H1 (cell line): Measurements from ENCODE around the gene STIM1. TPM values are rescaled to one million over a fixed set of nuclear protein-coding genes. Genes with fewer than 3 reads are reported as not detected.

ENCODE experiments used
- CTCF ChIA-PET: fragments of 300-600 bp; sonication (Branson Sonifier 250); formaldehyde crosslinking; loops from one replicate; lab custom pipeline; 2021; ENCODE audit not compliant: partially characterized antibody; lab: Charles Lee
- POLR2A ChIA-PET: fragments of 300-600 bp; sonication (Branson Sonifier 250); formaldehyde crosslinking; loops from one replicate; lab custom pipeline; 2021; ENCODE audit warnings: inconsistent platforms; ENCODE audit not compliant: partially characterized antibody; lab: Charles Lee
- DNase-seq, 2 experiments: peaks; one replicate each; pipeline versions ENCODE4 v3.0.0 to v3.0.0-alpha.2; 2010 to 2022; ENCODE audit warnings: low spot score in 2 of 2, low read depth in 1 of 2, mixed read lengths in 1 of 2
- FAIRE-seq: peaks from 2 replicates; lab custom pipeline; 2011; peaks lifted over from hg19 to GRCh38; lab: Jason Lieb, UNC
- H2AFZ ChIP-seq: 2 replicates; pipeline ENCODE4 v1.8.1; 2012; ENCODE audit warnings: low read length, inconsistent platforms
- H2AK5ac ChIP-seq: 2 replicates; pipeline ENCODE4 v1.6.1; 2013; ENCODE audit warnings: low read depth, low read length
- H2BK120ac ChIP-seq: replicated peaks from 2 replicates; pipeline ENCODE3; 2013; ENCODE audit warnings: low read depth, low read length, inconsistent platforms
- H2BK12ac ChIP-seq: 2 replicates; pipeline ENCODE4 v1.6.1; 2013; ENCODE audit warnings: low read depth, low read length
- H2BK15ac ChIP-seq: 2 replicates; pipeline ENCODE4 v1.6.1; 2013; ENCODE audit warnings: low read length
- H2BK20ac ChIP-seq: 2 replicates; pipeline ENCODE4 v1.6.1; 2013; ENCODE audit warnings: low read length
- H2BK5ac ChIP-seq: 2 replicates; pipeline ENCODE4 v1.6.1; 2013; ENCODE audit warnings: low read depth, low read length
- H3K14ac ChIP-seq: 2 replicates; pipeline ENCODE4 v1.6.1; 2013; ENCODE audit warnings: inconsistent platforms; ENCODE audit not compliant: insufficient read length
- H3K18ac ChIP-seq: 2 replicates; pipeline ENCODE4 v1.6.1; 2013; ENCODE audit warnings: low read length; ENCODE audit errors: extremely low read depth
- H3K23ac ChIP-seq: 2 replicates; pipeline ENCODE4 v1.6.1; 2013; ENCODE audit warnings: inconsistent platforms; ENCODE audit not compliant: insufficient read length
- H3K23me2 ChIP-seq: 2 replicates; pipeline ENCODE4 v1.6.1; 2013; ENCODE audit warnings: low read depth, low read length
- H3K27ac ChIP-seq: 2 replicates; pipeline ENCODE4 v1.6.1; 2011; ENCODE audit warnings: low read depth, low read length, inconsistent platforms
- H3K27me3 ChIP-seq, 4 experiments: replicated peaks in 1 of 4; 1 replicate in 1 of 4; 2 replicates in 3 of 4; pipeline versions ENCODE4 v1.6.1 to v1.8.1; 2011 to 2013; ENCODE audit warnings: low read length in 3 of 4, mild to moderate bottlenecking in 3 of 4, inconsistent platforms in 2 of 4, mixed read lengths in 2 of 4, moderate library complexity in 1 of 4; ENCODE audit not compliant: control insufficient read depth in 3 of 4, insufficient read depth in 3 of 4; ENCODE audit errors: extremely low read depth in 1 of 4
- H3K36me3 ChIP-seq, 4 experiments: 2 replicates each; pipeline versions ENCODE4 v1.6.1 to v1.8.1; 2011 to 2013; ENCODE audit warnings: mild to moderate bottlenecking in 4 of 4, low read length in 3 of 4, moderate library complexity in 2 of 4, control low read depth in 1 of 4, inconsistent platforms in 1 of 4; ENCODE audit not compliant: insufficient read depth in 4 of 4, control insufficient read depth in 2 of 4
- H3K4ac ChIP-seq: replicated peaks from 2 replicates; pipeline ENCODE3; 2013; ENCODE audit warnings: low read length, low read depth, mixed read lengths, inconsistent platforms; ENCODE audit not compliant: insufficient read length
- H3K4me1 ChIP-seq, 4 experiments: replicated peaks in 1 of 4; 1 replicate in 1 of 4; 2 replicates in 3 of 4; pipeline versions ENCODE4 v1.6.1 to v1.8.1; 2011 to 2013; ENCODE audit warnings: low read length in 3 of 4, inconsistent platforms in 2 of 4, mixed read lengths in 1 of 4; ENCODE audit not compliant: insufficient read depth in 4 of 4, control insufficient read depth in 3 of 4
- H3K4me2 ChIP-seq, 2 experiments: 2 replicates each; pipeline versions ENCODE4 v1.6.1 to v1.8.1; 2011 to 2013; ENCODE audit warnings: low read depth in 2 of 2, low read length in 2 of 2, control low read depth in 1 of 2, inconsistent platforms in 1 of 2, mild to moderate bottlenecking in 1 of 2; ENCODE audit not compliant: insufficient read depth in 1 of 2
- H3K4me3 ChIP-seq, 4 experiments: fragments of 200-600, 300-600 bp in 1 of 4; sonication (generic), shearing (Covaris generic), sonication (Bioruptor Twin) in 1 of 4; 2 replicates each; pipeline versions ENCODE4 v1.5.1 to v1.8.1; 2011 to 2016; ENCODE audit warnings: low read length in 4 of 4, low read depth in 3 of 4, control low read depth in 2 of 4, inconsistent platforms in 2 of 4, mild to moderate bottlenecking in 2 of 4, mixed read lengths in 1 of 4, moderate library complexity in 1 of 4; ENCODE audit not compliant: insufficient read depth in 2 of 4; ENCODE audit errors: extremely low read depth in 1 of 4
- H3K56ac ChIP-seq: replicated peaks from 2 replicates; pipeline ENCODE3; 2013; ENCODE audit warnings: low read depth, mild to moderate bottlenecking, mixed read lengths, low read length, inconsistent platforms; ENCODE audit not compliant: insufficient read length
- H3K79me1 ChIP-seq: 2 replicates; pipeline ENCODE4 v1.6.1; 2013; ENCODE audit warnings: low read depth, low read length, control low read depth
- H3K79me2 ChIP-seq, 2 experiments: 2 replicates each; pipeline versions ENCODE4 v1.6.1 to v1.8.1; 2012 to 2013; ENCODE audit warnings: low read length in 2 of 2, mild to moderate bottlenecking in 2 of 2, inconsistent platforms in 1 of 2; ENCODE audit not compliant: insufficient read depth in 2 of 2, control insufficient read depth in 1 of 2
- H3K9ac ChIP-seq, 4 experiments: replicated peaks in 1 of 4; 1 replicate in 1 of 4; 2 replicates in 3 of 4; pipeline versions ENCODE4 v1.6.1 to v1.8.1; 2011 to 2013; ENCODE audit warnings: low read depth in 3 of 4, low read length in 3 of 4, control low read depth in 2 of 4, mild to moderate bottlenecking in 2 of 4, moderate library complexity in 2 of 4, inconsistent platforms in 1 of 4; ENCODE audit errors: extremely low read depth in 1 of 4
- H3K9me3 ChIP-seq, 2 experiments: 2 replicates each; pipeline versions ENCODE4 v1.6.1 to v1.8.1; 2012 to 2013; ENCODE audit warnings: mild to moderate bottlenecking in 2 of 2, moderate library complexity in 2 of 2, control low read depth in 1 of 2, inconsistent platforms in 1 of 2, low read depth in 1 of 2, low read length in 1 of 2, mixed read lengths in 1 of 2; ENCODE audit not compliant: insufficient read depth in 2 of 2
- H4K20me1 ChIP-seq, 2 experiments: replicated peaks in 1 of 2; 2 replicates each; pipeline versions ENCODE3 to v1.8.1; 2011 to 2013; ENCODE audit warnings: inconsistent platforms in 2 of 2, low read length in 2 of 2, mild to moderate bottlenecking in 1 of 2; ENCODE audit not compliant: insufficient read depth in 2 of 2, control insufficient read depth in 1 of 2
- H4K5ac ChIP-seq: 2 replicates; pipeline ENCODE4 v1.6.1; 2013; ENCODE audit warnings: low read length, low read depth, mixed read lengths, inconsistent platforms; ENCODE audit not compliant: insufficient read length
- H4K8ac ChIP-seq: 2 replicates; pipeline ENCODE4 v1.8.0; 2013; ENCODE audit warnings: mild to moderate bottlenecking, moderate library complexity, low read length, inconsistent platforms; ENCODE audit not compliant: insufficient read depth; ENCODE audit errors: extremely low read depth
- H4K91ac ChIP-seq: replicated peaks from 2 replicates; pipeline ENCODE3; 2013; ENCODE audit warnings: low read length, mixed read lengths, inconsistent platforms; ENCODE audit not compliant: insufficient read length
- ASH2L ChIP-seq: fragments of 200-600, 300-600 bp; sonication (generic); IDR thresholded peaks from one replicate; pipeline ENCODE4 v1.7.1; 2017; ENCODE audit warnings: low read length
- NANOG ChIP-seq: IDR thresholded peaks from 2 replicates; pipeline ENCODE4 v1.6.1; 2011; ENCODE audit warnings: low read length, low read depth, mild to moderate bottlenecking, inconsistent platforms; ENCODE audit not compliant: insufficient read depth, poor library complexity, severe bottlenecking
- RAD21 ChIP-seq, 2 experiments: IDR thresholded peaks in 1 of 2; conservative IDR thresholded peaks in 1 of 2; 2 replicates each; pipeline ENCODE4 v1.6.1; 2011; ENCODE audit warnings: low read depth in 2 of 2, low read length in 2 of 2, improper control_type of control experiment in 1 of 2, inconsistent platforms in 1 of 2, mild to moderate bottlenecking in 1 of 2, moderate library complexity in 1 of 2
- RXRA ChIP-seq: IDR thresholded peaks from 2 replicates; pipeline ENCODE4 v1.6.1; 2011; ENCODE audit warnings: low read depth, mild to moderate bottlenecking, low read length, moderate library complexity; ENCODE audit not compliant: insufficient read depth
- WGBS, 2 experiments: shearing (Covaris generic) in 1 of 2; methylation state at CpG; one replicate each; pipeline versions ENCODE4 v1.1.6 to v1.1.7; 2013 to 2015; ENCODE audit warnings: low lambda C conversion rate in 2 of 2, mixed read lengths in 2 of 2, inconsistent platforms in 1 of 2, low coverage in 1 of 2, missing lambda C conversion rate in 1 of 2; ENCODE audit not compliant: insufficient replicate concordance in 2 of 2, insufficient coverage in 1 of 2, insufficient read length in 1 of 2; ENCODE audit errors: extremely low coverage in 1 of 2, missing lambda C conversion rate in 1 of 2; 5-methylcytosine and 5-hydroxymethylcytosine counted together
- polyA plus RNA-seq, 7 experiments: library from polyadenylated mRNA; depleted of rRNA in 3 of 7; stranded (reverse) in 5 of 7; unstranded in 2 of 7; fragments of >200 nt in 5 of 7; fragments of 200-250 nt in 2 of 7; gene quantifications; 1 replicate in 5 of 7; 2 replicates in 1 of 7; 4 replicates in 1 of 7; pipeline versions ENCODE4 v1.2.1 to v1.2.3, GENCODE V29; 2011 to 2013; ENCODE audit warnings: missing spikeins in 2 of 7, mixed read lengths in 2 of 7
- total RNA-seq: library from RNA; stranded (reverse); fragmentation: NEBNext Ultra II Directional; extraction: Animal tissue kit (Norgen Biotek cat#: 25700); gene quantifications from 2 replicates; pipeline ENCODE4 v1.2.1, GENCODE V29; 2021

The STIM1 gene
- total and polyA plus RNA-seq, 2 of the 8 experiments (the other 6 are each of a cell fraction or from before 2014, with no cell fraction given), result 11.1 to 12.2 TPM

GRCh38 chr11:3840870-3841425, 14.5 kb upstream of the STIM1 start, which contains the start of gene RHOG:
Gene RHOG, minus strand, starts transcription at chr11:3840959. Its CDS starts 12,821 bp downstream, at chr11:3828138.
- H3K79me1 ChIP-seq, result peaks cover 14% of the 10 kb centered on the region
- TF ChIP-seq RXRA, result no peak
- TF ChIP-seq ASH2L, result peak; percentile 18
- TF ChIP-seq NANOG, result no peak
- TF ChIP-seq RAD21 (IDR thresholded peaks at IDR 0.05 in 1 of 2, conservative IDR thresholded peaks at IDR 0.05 in 1 of 2; ENCODE audit: low read depth in 2 of 2, low read length in 2 of 2), result no peak
- TF ChIP-seq, all 59 proteins: peak for 1
- ChIA-PET CTCF (interaction anchor here (0.9 to 20.2 kb wide), 18 partner anchors 9 to 228 kb away, joined by 3 to 422 read pairs (median 5); partner anchors contain the start of gene STIM1), POLR2A (interaction anchor here (0.6 to 5.7 kb wide), 8 partner anchors 10 to 426 kb away, joined by 3 to 29 read pairs (median 4); partner anchors contain the start of gene STIM1)
- DNase-seq (peak in 1 of 2 experiments; percentile 89), FAIRE-seq (no peak)
- H3K9me3 ChIP-seq, result no peaks in the 10 kb centered on the region
- no peak within 1 kb of the TSS; the same call in 1 of the 2 replicates for H4K8ac ChIP-seq
- H4K20me1 ChIP-seq, result peaks cover 10 to 14% of the 10 kb centered on the region in 2 experiments
- peaks cover 10% of the 10 kb centered on the region for H3K23me2 ChIP-seq
- H3K56ac ChIP-seq, result peak within 1 kb of the TSS; percentile 4
- peaks cover 0 to 3% (median 0%) of the 10 kb centered on the region in 4 experiments; a peak in 1 of 7 replicates for H3K27me3 ChIP-seq
- peak within 1 kb of the TSS; percentile 65 for H4K5ac ChIP-seq
- H3K4me2 ChIP-seq, result peak within 1 kb of the TSS; percentile 85 to 92
- no peak within 1 kb of the TSS for H3K23ac ChIP-seq
- H2BK20ac ChIP-seq, result no peak within 1 kb of the TSS; the same call in 1 of the 2 replicates
- peak within 1 kb of the TSS in 3 of 4 experiments; percentile 52 to 64 (median 58); a peak in 5 of 7 replicates for H3K9ac ChIP-seq
- peak within 1 kb of the TSS; percentile 45 for H4K91ac ChIP-seq
- H3K18ac ChIP-seq, result peak within 1 kb of the TSS; percentile 83
- peak within 1 kb of the TSS; percentile 76 to 97 (median 77) for H3K4me3 ChIP-seq
- no peak within 1 kb of the TSS for H2AFZ ChIP-seq
- H3K79me2 ChIP-seq, result peaks cover 8 to 35% of the 10 kb centered on the region in 2 experiments
- H3K4ac ChIP-seq, result no peak within 1 kb of the TSS
- no peak within 1 kb of the TSS for H3K14ac ChIP-seq
- peak within 1 kb of the TSS; percentile 76; the same call in 1 of the 2 replicates for H2AK5ac ChIP-seq
- peak within 1 kb of the TSS; percentile 71; the same call in 1 of the 2 replicates for H2BK5ac ChIP-seq
- H3K36me3 ChIP-seq, result peaks cover 0 to 3% (median 0%) of the 10 kb centered on the region in 4 experiments; a peak in 1 of 8 replicates
- no peak within 1 kb of the TSS; the same call in 1 of the 2 replicates for H2BK15ac ChIP-seq
- H2BK120ac ChIP-seq, result no peak within 1 kb of the TSS
- no peak within 1 kb of the TSS for H3K27ac ChIP-seq
- WGBS, 2 experiments, result 5% methylated on average over 8 of the region's 42 CpGs; no CpG with 5 or more reads in 1 of the 2 experiments
- 0 out of 2 replicates have a peak within 1 kb of the TSS, but pooled peaks have one; percentile 39 for H2BK12ac ChIP-seq
- peaks cover 5 to 14% (median 8%) of the 10 kb centered on the region in 4 experiments; a peak in 4 of 7 replicates for H3K4me1 ChIP-seq
